RWPE2 (cell line): ENCODE data around the gene TNNT1.
A peak's percentile ranks its signal among the peaks of the same experiment; 100 is the strongest.
"Not testable (repeated sequence)": the region's sequence is repeated elsewhere in the genome, so short reads cannot be mapped to it uniquely, and the experiment has no call there.

ENCODE experiments used
- ATAC-seq: fragments of 200-7000 bp; cut with Tn5 transposase; 3 replicates; pipeline ENCODE4 v1.9.1; 2021; ENCODE audit warnings: low read depth
- DNase-seq: peaks from one replicate; pipeline ENCODE4 v3.0.0-alpha.2; 2020; ENCODE audit warnings: low spot score
- H3K27ac ChIP-seq: fragments of 450-650 bp; 2 replicates; pipeline ENCODE4 v1.5.1; 2017; ENCODE audit warnings: mild to moderate bottlenecking; ENCODE audit not compliant: poor library complexity, severe bottlenecking
- H3K27me3 ChIP-seq: fragments of 250-450 bp; sonication (Bioruptor Pico); 2 replicates; pipeline ENCODE4 v1.5.1; 2021; ENCODE audit warnings: mild to moderate bottlenecking, moderate library complexity; ENCODE audit not compliant: insufficient read depth, poor library complexity, severe bottlenecking
- H3K36me3 ChIP-seq: fragments of 250-450 bp; sonication (Bioruptor Pico); 2 replicates; pipeline ENCODE4 v1.5.1; 2020; ENCODE audit warnings: low read depth, mild to moderate bottlenecking, moderate library complexity
- H3K4me1 ChIP-seq: fragments of 250-450 bp; sonication (Bioruptor Pico); 2 replicates; pipeline ENCODE4 v1.5.1; 2021; ENCODE audit warnings: mild to moderate bottlenecking, moderate library complexity; ENCODE audit not compliant: insufficient read depth, poor library complexity, severe bottlenecking
- H3K4me3 ChIP-seq: fragments of 250-450 bp; sonication (Bioruptor Pico); 2 replicates; pipeline ENCODE4 v1.5.1; 2021; ENCODE audit warnings: mild to moderate bottlenecking, moderate library complexity; ENCODE audit not compliant: severe bottlenecking
- H3K9me3 ChIP-seq: fragments of 250-450 bp; sonication (Bioruptor Pico); 2 replicates; pipeline ENCODE4 v1.5.1; 2021; ENCODE audit warnings: mild to moderate bottlenecking, moderate library complexity; ENCODE audit not compliant: severe bottlenecking
- CTCF ChIP-seq: fragments of 450-650 bp; IDR thresholded peaks from one replicate; pipeline ENCODE4 v1.5.1; 2017; ENCODE audit warnings: mild to moderate bottlenecking, moderate library complexity; ENCODE audit not compliant: poor library complexity, severe bottlenecking

Gene TNNT1

GRCh38 chr19:55157064-55157908, 8.3 kb upstream of the TNNT1 start, which contains the start of gene TNNI3:
Gene TNNI3 (minus strand): TSS chr19:55157732. CDS start chr19:55157589, 143 bp downstream.
- Histone ChIP-seq H3K9me3 (no peaks in the 10 kb centered on the region), H3K4me3 (peak within 1 kb of the TSS; percentile 40), H3K27ac (peak within 1 kb of the TSS; percentile 67), H3K27me3 (no peaks in the 10 kb centered on the region), H3K4me1 (peaks cover 18% of the 10 kb centered on the region), H3K36me3 (no peaks in the 10 kb centered on the region)
- DNase-seq (no peak), ATAC-seq (no peak)
- TF ChIP-seq CTCF = no peak

- ATAC-seq (peak; percentile 42), DNase-seq (peak; percentile 90)
- peak overlapping the region; percentile 31 for H3K27ac ChIP-seq
- no peak for TF ChIP-seq CTCF
- peaks cover 18% of the 10 kb centered on the region for H3K4me1 ChIP-seq
- H3K4me3 ChIP-seq = peak overlapping the region; percentile 40
- no peaks in the 10 kb centered on the region for H3K36me3 ChIP-seq
- H3K9me3 ChIP-seq = no peaks in the 10 kb centered on the region
- H3K27me3 ChIP-seq = no peaks in the 10 kb centered on the region
Observed at GRCh38 chr19:55156202-55157063, 7.4 kb upstream of the TNNT1 start.

- Histone ChIP-seq H3K27ac (peak overlapping the region; percentile 31), H3K4me3 (peak overlapping the region; percentile 40)
- ATAC-seq = not testable (repeated sequence)
Observed at GRCh38 chr19:55155784-55156183, 6.8 kb upstream of the TNNT1 start.

GRCh38 chr19:55153652-55154264, 4.8 kb upstream of the TNNT1 start:
- H3K36me3 ChIP-seq = no peaks in the 10 kb centered on the region
- no peaks in the 10 kb centered on the region for H3K9me3 ChIP-seq
- H3K27me3 ChIP-seq = no peaks in the 10 kb centered on the region
- TF ChIP-seq CTCF = no peak
- no peak for DNase-seq
- ATAC-seq = no peak
- no peak overlapping the region for H3K4me3 ChIP-seq
- H3K27ac ChIP-seq = no peak overlapping the region
- peaks cover 2% of the 10 kb centered on the region for H3K4me1 ChIP-seq

More at GRCh38 chr19:55155784-55156183, 6.8 kb upstream of the TNNT1 start:
- H3K9me3 ChIP-seq, H3K36me3 ChIP-seq, DNase-seq, H3K27me3 ChIP-seq: not testable (repeated sequence)
- peaks cover 18% of the 10 kb centered on the region for H3K4me1 ChIP-seq

- ATAC-seq (no peak), DNase-seq (no peak)
- H3K4me3 ChIP-seq = no peak overlapping the region
- peak overlapping the region; percentile 58 for H3K27ac ChIP-seq
- H3K4me1 ChIP-seq = no peaks in the 10 kb centered on the region
- no peak for TF ChIP-seq CTCF
- no peaks in the 10 kb centered on the region for H3K27me3 ChIP-seq
- no peaks in the 10 kb centered on the region for H3K9me3 ChIP-seq
- H3K36me3 ChIP-seq = no peaks in the 10 kb centered on the region
Observed at GRCh38 chr19:55152017-55152416, 3.0 kb upstream of the TNNT1 start.
